IMR-90 (cell line): ENCODE measurements around the gene HOXB1. TPM values are rescaled to one million over a fixed set of nuclear protein-coding genes. Genes with fewer than 3 reads are reported as not detected.

Source experiments
- ATAC-seq: fragments of 200-7000 bp; cut with Tn5 transposase; 2 replicates; pipeline ENCODE4 v1.9.1; 2020; ENCODE audit warnings: low read depth, mild to moderate bottlenecking, moderate library complexity
- BruUV-seq: library from RNA; stranded (reverse); fragments of 400-500 nt; replicated peaks from 2 replicates; lab custom pipeline; 2021; lab: Mats Ljungman, UMichigan
- CTCF ChIA-PET: fragments of 300-600 bp; formaldehyde crosslinking; extraction: SDS; loops from one replicate; lab custom pipeline; 2021; ENCODE audit warnings: antibody characterized with exemption; lab: Yijun Ruan, JAX
- POLR2A ChIA-PET: fragments of 300-600 bp; sonication (Branson Sonifier 250); formaldehyde crosslinking; loops from one replicate; lab custom pipeline; 2022; ENCODE audit warnings: antibody characterized with exemption; ENCODE audit not compliant: unreplicated experiment; lab: Charles Lee
- DNase-seq: peaks from one replicate; pipeline ENCODE4 v3.0.0; 2013
- H2AFZ ChIP-seq: replicated peaks from 2 replicates; pipeline ENCODE3; 2013; ENCODE audit warnings: low read length, mild to moderate bottlenecking; ENCODE audit not compliant: poor library complexity
- H2AK5ac ChIP-seq: 2 replicates; pipeline ENCODE4 v1.6.1; 2013; ENCODE audit warnings: low read depth, low read length, inconsistent platforms
- H2AK9ac ChIP-seq: replicated peaks from 2 replicates; pipeline ENCODE3; 2013; ENCODE audit warnings: mild to moderate bottlenecking, low read depth, low read length, moderate library complexity; ENCODE audit not compliant: poor library complexity
- H2BK120ac ChIP-seq: 2 replicates; pipeline ENCODE4 v1.6.1; 2013; ENCODE audit warnings: low read depth, low read length, inconsistent platforms
- H2BK15ac ChIP-seq: 3 replicates; pipeline ENCODE4 v1.6.1; 2013; ENCODE audit warnings: low read depth, low read length, inconsistent platforms
- H2BK20ac ChIP-seq: 2 replicates; pipeline ENCODE4 v1.6.1; 2013; ENCODE audit warnings: low read depth, mild to moderate bottlenecking, inconsistent platforms, low read length, moderate library complexity
- H2BK5ac ChIP-seq: 2 replicates; pipeline ENCODE4 v1.6.1; 2013; ENCODE audit warnings: mild to moderate bottlenecking, low read depth, low read length, inconsistent platforms; ENCODE audit not compliant: poor library complexity, severe bottlenecking
- H3K14ac ChIP-seq: replicated peaks from 2 replicates; pipeline ENCODE4 v1.6.1; 2013; ENCODE audit warnings: low read depth, low read length, inconsistent platforms
- H3K18ac ChIP-seq: 2 replicates; pipeline ENCODE4 v1.6.1; 2013; ENCODE audit warnings: low read depth, low read length, control low read depth
- H3K23ac ChIP-seq: 2 replicates; pipeline ENCODE4 v1.6.1; 2013; ENCODE audit warnings: low read depth, low read length, inconsistent platforms
- H3K27ac ChIP-seq: 2 replicates; pipeline ENCODE4 v1.5.1; 2013; ENCODE audit warnings: mild to moderate bottlenecking, control low read depth, low read length; ENCODE audit not compliant: insufficient read depth
- H3K27me3 ChIP-seq: 2 replicates; pipeline ENCODE4 v1.6.1; 2013; ENCODE audit warnings: low read length; ENCODE audit not compliant: control insufficient read depth, insufficient read depth
- H3K36me3 ChIP-seq: 2 replicates; pipeline ENCODE4 v1.6.1; 2013; ENCODE audit warnings: low read length, mixed read lengths; ENCODE audit not compliant: control insufficient read depth, insufficient read depth
- H3K4ac ChIP-seq: 2 replicates; pipeline ENCODE4 v1.6.1; 2013; ENCODE audit warnings: low read depth, low read length, inconsistent platforms
- H3K4me1 ChIP-seq: 2 replicates; pipeline ENCODE4 v1.6.1; 2013; ENCODE audit warnings: low read length, mixed read lengths; ENCODE audit not compliant: control insufficient read depth, insufficient read depth
- H3K4me2 ChIP-seq: 2 replicates; pipeline ENCODE4 v1.6.1; 2013; ENCODE audit warnings: low read depth, mild to moderate bottlenecking, control low read depth, low read length, moderate library complexity
- H3K4me3 ChIP-seq: 2 replicates; pipeline ENCODE4 v1.5.1; 2013; ENCODE audit warnings: low read depth, mild to moderate bottlenecking, control low read depth, low read length, moderate library complexity; ENCODE audit not compliant: insufficient read depth
- H3K56ac ChIP-seq: 2 replicates; pipeline ENCODE4 v1.6.1; 2013; ENCODE audit warnings: low read length, inconsistent platforms; ENCODE audit not compliant: insufficient read depth; ENCODE audit errors: extremely low read depth
- H3K79me1 ChIP-seq, 2 experiments: 2 replicates each; pipeline ENCODE4 v1.6.1; 2013; ENCODE audit warnings: low read length in 2 of 2, inconsistent platforms in 1 of 2, low read depth in 1 of 2
- H3K9ac ChIP-seq: 2 replicates; pipeline ENCODE4 v1.6.1; 2013; ENCODE audit warnings: low read depth, low read length, control low read depth
- H3K9me1 ChIP-seq: 2 replicates; pipeline ENCODE4 v1.6.1; 2013; ENCODE audit warnings: low read length, inconsistent platforms; ENCODE audit not compliant: insufficient read depth
- H3K9me3 ChIP-seq: 2 replicates; pipeline ENCODE4 v1.6.1; 2013; ENCODE audit warnings: low read length; ENCODE audit not compliant: control insufficient read depth, insufficient read depth
- H4K20me1 ChIP-seq: 2 replicates; pipeline ENCODE4 v1.6.1; 2013; ENCODE audit warnings: low read length, inconsistent platforms; ENCODE audit not compliant: insufficient read depth
- H4K5ac ChIP-seq: 2 replicates; pipeline ENCODE4 v1.6.1; 2013; ENCODE audit warnings: mild to moderate bottlenecking, low read depth, low read length, control low read depth
- H4K8ac ChIP-seq, 2 experiments: 2 replicates each; pipeline ENCODE4 v1.6.1; 2013; ENCODE audit warnings: low read depth in 2 of 2, low read length in 2 of 2, control low read depth in 1 of 2, inconsistent platforms in 1 of 2
- H4K91ac ChIP-seq: 2 replicates; pipeline ENCODE4 v1.6.1; 2013; ENCODE audit warnings: low read depth, low read length, inconsistent platforms; ENCODE audit not compliant: insufficient read depth
- CEBPB ChIP-seq: IDR thresholded peaks from 2 replicates; pipeline ENCODE4 v1.6.1; 2012; ENCODE audit warnings: low read depth, low read length, improper control_type of control experiment
- CTCF ChIP-seq: conservative IDR thresholded peaks from 2 replicates; pipeline ENCODE4 v1.5.1; 2012; ENCODE audit warnings: mild to moderate bottlenecking, low read depth, low read length, improper control_type of control experiment
- ELK1 ChIP-seq: fragments of 150-350 bp; IDR thresholded peaks from 2 replicates; pipeline ENCODE4 v1.6.1; 2016; ENCODE audit warnings: low read depth, mild to moderate bottlenecking, low read length, moderate library complexity, borderline replicate concordance
- FOS ChIP-seq: fragments of 150-350 bp; IDR thresholded peaks from 2 replicates; pipeline ENCODE4 v1.6.1; 2016; ENCODE audit warnings: low read depth, low read length
- MAFK ChIP-seq: IDR thresholded peaks from 2 replicates; pipeline ENCODE4 v1.6.1; 2012; ENCODE audit warnings: low read depth, low read length, improper control_type of control experiment
- MXI1 ChIP-seq: IDR thresholded peaks from 2 replicates; pipeline ENCODE4 v1.6.1; 2012; ENCODE audit warnings: low read depth, mild to moderate bottlenecking, low read length, moderate library complexity, borderline replicate concordance
- POLR2A ChIP-seq: IDR thresholded peaks from 2 replicates; pipeline ENCODE4 v1.6.1; 2012; ENCODE audit warnings: mild to moderate bottlenecking, low read depth, low read length
- RAD21 ChIP-seq: IDR thresholded peaks from 2 replicates; pipeline ENCODE4 v1.6.1; 2012; ENCODE audit warnings: low read length, improper control_type of control experiment
- RCOR1 ChIP-seq: IDR thresholded peaks from 2 replicates; pipeline ENCODE4 v1.6.1; 2012; ENCODE audit warnings: mild to moderate bottlenecking, low read length, improper control_type of control experiment; ENCODE audit not compliant: insufficient replicate concordance
- USF2 ChIP-seq: fragments of 150-350 bp; IDR thresholded peaks from 2 replicates; pipeline ENCODE4 v1.6.1; 2017; ENCODE audit warnings: mild to moderate bottlenecking, antibody characterized with exemption, low read length, low read depth
- WGBS, 2 experiments: methylation state at CpG; one replicate each; pipeline versions ENCODE4 v1.1.5 to v1.1.7; 2013; ENCODE audit warnings: missing lambda C conversion rate in 2 of 2; ENCODE audit not compliant: insufficient read length in 1 of 2; ENCODE audit errors: extremely low coverage in 2 of 2; 5-methylcytosine and 5-hydroxymethylcytosine counted together
- dilution Hi-C: fragments of 300-500 bp; cut with HindIII; formaldehyde crosslinking; loops from one replicate; pipeline ENCODE4 v1.14.3; 2018; ENCODE audit warnings: low sequenced_read_pairs; ENCODE audit not compliant: unreplicated experiment
- in situ Hi-C: fragments of 300-500 bp; cut with MboI; formaldehyde crosslinking; loops from 3 replicates; pipeline ENCODE4 v1.14.3; 2019; ENCODE audit warnings: low sequenced_read_pairs, inconsistent platforms, mixed read lengths
- intact Hi-C: fragments of 100-400 bp; cut with micrococcal nuclease; formaldehyde crosslinking; loops from 2 replicates; pipeline ENCODE4 v1.10.0; 2022
- polyA plus RNA-seq, 3 experiments: library from polyadenylated mRNA; depleted of rRNA; stranded (reverse); fragments of >200 nt; gene quantifications; 2 replicates each; pipeline ENCODE4 v1.2.3, GENCODE V29; 2012; ENCODE audit warnings: low replicate concordance in 1 of 3
- total RNA-seq: library from RNA; depleted of rRNA; stranded (reverse); fragments of >200 nt; gene quantifications from 2 replicates; pipeline ENCODE4 v1.2.3, GENCODE V29; 2012

HOXB1 gene
- total and polyA plus RNA-seq, 2 of the 4 experiments (the other 2 are of a cell fraction): not detected

- TF ChIP-seq CTCF (no peak), MXI1 (no peak), FOS (peak; percentile 53; the same call in 1 of the 2 replicates)
Observed at GRCh38 chr17:48539177-48539576, 8.4 kb upstream of the HOXB1 start (continued).

- H3K23ac ChIP-seq: peak overlapping the region; percentile 13; the same call in 1 of the 2 replicates
- no TSS peak for BruUV-seq
- no CpG with 5 or more reads among the region's 3 CpGs for WGBS, 2 experiments
- TF ChIP-seq POLR2A: no peak
- TF ChIP-seq USF2: no peak
- no peak for TF ChIP-seq CEBPB
- TF ChIP-seq RAD21: no peak
- no peak for TF ChIP-seq ELK1
- TF ChIP-seq MAFK: no peak
- TF ChIP-seq RCOR1: no peak
- TF ChIP-seq CTCF: no peak
Observed at GRCh38 chr17:48537316-48537715, 6.5 kb upstream of the HOXB1 start.

More at GRCh38 chr17:48537316-48537715, 6.5 kb upstream of the HOXB1 start:
- Histone ChIP-seq H3K9ac (no peak overlapping the region), H4K5ac (no peak overlapping the region), H2BK120ac (peak overlapping the region; percentile 68), H3K4ac (peak overlapping the region; percentile 84), H4K91ac (peak overlapping the region; percentile 58; the same call in 1 of the 2 replicates), H3K18ac (no peak overlapping the region), H2BK15ac (peak overlapping the region; percentile 68; the same call in 1 of the 3 replicates), H3K9me3 (no peaks in the 10 kb centered on the region), H2BK5ac (no peak overlapping the region), H4K8ac (peak overlapping the region in 1 of 2 experiments; percentile 57; a peak in 1 of 4 replicates), H3K4me3 (no peak overlapping the region), H3K27ac (no peak overlapping the region), H2AK5ac (peak overlapping the region; percentile 70), H2AFZ (peak overlapping the region; percentile 34), H3K4me2 (no peak overlapping the region), H2BK20ac (peak overlapping the region; percentile 69), H3K4me1 (peaks cover 14% of the 10 kb centered on the region), H3K56ac (no peak overlapping the region), H4K20me1 (no peaks in the 10 kb centered on the region), H3K14ac (0 out of 2 replicates have a peak overlapping the region, but pooled peaks have one; percentile 37), H3K79me1 (peaks cover 0 to 23% of the 10 kb centered on the region in 2 experiments; a peak in 2 of 4 replicates), H3K9me1 (peaks cover 7% of the 10 kb centered on the region), H3K36me3 (peaks cover 10% of the 10 kb centered on the region), H3K27me3 (peaks cover 3% of the 10 kb centered on the region; the same call in 1 of the 2 replicates), H2AK9ac (peak overlapping the region; percentile 83)
- ATAC-seq (no peak), DNase-seq (no peak)
- ChIA-PET POLR2A (no interaction called here), CTCF (no interaction called here)
- intact Hi-C loops: no loop called here
- dilution Hi-C loops: no loop called here
- in situ Hi-C loops: loop anchor here (5.0 kb wide), 1 partner anchor 45 kb away; no protein-coding TSS in a partner anchor
